Loucy (cell line): ENCODE data around the gene UNC79.

Source experiments
- EZH2phosphoT487 ChIP-seq: fragments of 200-600 bp; IDR thresholded peaks from 2 replicates; pipeline ENCODE4 v1.6.1; 2018; ENCODE audit warnings: antibody characterized with exemption, mild to moderate bottlenecking, moderate library complexity, borderline replicate concordance
- TF ChIP-seq, protein P1 (sequence below): fragments of 200-600 bp; sonication (generic); conservative IDR thresholded peaks from 2 replicates; pipeline ENCODE4 v1.5.1; 2014; ENCODE audit warnings: mild to moderate bottlenecking, antibody characterized with exemption, low read length

- TF ChIP-seq, protein P1, sequence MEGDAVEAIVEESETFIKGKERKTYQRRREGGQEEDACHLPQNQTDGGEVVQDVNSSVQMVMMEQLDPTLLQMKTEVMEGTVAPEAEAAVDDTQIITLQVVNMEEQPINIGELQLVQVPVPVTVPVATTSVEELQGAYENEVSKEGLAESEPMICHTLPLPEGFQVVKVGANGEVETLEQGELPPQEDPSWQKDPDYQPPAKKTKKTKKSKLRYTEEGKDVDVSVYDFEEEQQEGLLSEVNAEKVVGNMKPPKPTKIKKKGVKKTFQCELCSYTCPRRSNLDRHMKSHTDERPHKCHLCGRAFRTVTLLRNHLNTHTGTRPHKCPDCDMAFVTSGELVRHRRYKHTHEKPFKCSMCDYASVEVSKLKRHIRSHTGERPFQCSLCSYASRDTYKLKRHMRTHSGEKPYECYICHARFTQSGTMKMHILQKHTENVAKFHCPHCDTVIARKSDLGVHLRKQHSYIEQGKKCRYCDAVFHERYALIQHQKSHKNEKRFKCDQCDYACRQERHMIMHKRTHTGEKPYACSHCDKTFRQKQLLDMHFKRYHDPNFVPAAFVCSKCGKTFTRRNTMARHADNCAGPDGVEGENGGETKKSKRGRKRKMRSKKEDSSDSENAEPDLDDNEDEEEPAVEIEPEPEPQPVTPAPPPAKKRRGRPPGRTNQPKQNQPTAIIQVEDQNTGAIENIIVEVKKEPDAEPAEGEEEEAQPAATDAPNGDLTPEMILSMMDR, result no peak
- no peak for TF ChIP-seq EZH2phosphoT487
These were observed 59.3 kb downstream of the UNC79 start for GRCh38 chr14:93490001-93490400.
